Uterus (tissue), 2 donors: Measurements from ENCODE around the gene FAM240A.

Experiments used
- CTCF ChIP-seq, 4 experiments: fragments of 200-600 bp in 2 of 4; fragments of 450-650 bp in 2 of 4; sonication (generic) in 2 of 4; IDR thresholded peaks; one replicate each; pipeline ENCODE4 v1.5.1; 2016 to 2019; ENCODE audit warnings: antibody characterized with exemption in 4 of 4, mild to moderate bottlenecking in 2 of 4, moderate library complexity in 1 of 4
- POLR2A ChIP-seq, 2 donors: fragments of 450-650 bp; IDR thresholded peaks; one replicate each; pipeline ENCODE4 v1.6.1; 2016; ENCODE audit warnings: antibody characterized with exemption in 2 of 2, mild to moderate bottlenecking in 1 of 2, moderate library complexity in 1 of 2

- TF ChIP-seq CTCF (IDR thresholded peaks at IDR 0.05): no peak
- TF ChIP-seq POLR2A (IDR thresholded peaks at IDR 0.05): no peak
Observed at GRCh38 chr3:46656778-46657556, 44.6 kb downstream of the FAM240A start.
